Activated T-cell treated with anti-CD3 and anti-CD28 coated beads, Interleukin-2, amount 50 U/mL, for 1 hour (primary cell): ENCODE data around the gene PNPLA6.

Experiments used
- DNase-seq: peaks from one replicate; pipeline ENCODE4 v3.0.0-alpha.2; 2020

The PNPLA6 gene

DNA sequence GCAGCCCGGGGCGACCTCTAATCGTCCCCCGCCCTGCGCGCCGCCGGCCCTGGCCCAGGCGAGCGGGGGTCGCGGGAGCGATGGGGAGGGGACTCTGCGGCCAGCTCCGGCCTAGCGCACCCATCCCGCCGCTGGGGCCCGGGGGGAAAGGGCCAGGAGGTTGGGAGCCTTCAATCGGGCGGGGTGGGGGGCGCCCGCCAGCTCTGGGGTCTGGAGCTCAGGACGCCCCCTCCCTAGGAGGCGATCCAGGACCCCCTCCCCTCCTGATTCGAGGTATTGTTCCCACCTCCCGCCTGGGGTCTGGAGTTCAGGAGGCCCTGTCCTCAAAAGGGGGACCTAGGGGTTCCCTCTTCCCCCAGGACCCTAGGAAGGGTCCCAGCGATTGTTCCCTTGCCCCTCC, 19.2 kb upstream of the PNPLA6 start:
- DNase-seq: no peak

DNA sequence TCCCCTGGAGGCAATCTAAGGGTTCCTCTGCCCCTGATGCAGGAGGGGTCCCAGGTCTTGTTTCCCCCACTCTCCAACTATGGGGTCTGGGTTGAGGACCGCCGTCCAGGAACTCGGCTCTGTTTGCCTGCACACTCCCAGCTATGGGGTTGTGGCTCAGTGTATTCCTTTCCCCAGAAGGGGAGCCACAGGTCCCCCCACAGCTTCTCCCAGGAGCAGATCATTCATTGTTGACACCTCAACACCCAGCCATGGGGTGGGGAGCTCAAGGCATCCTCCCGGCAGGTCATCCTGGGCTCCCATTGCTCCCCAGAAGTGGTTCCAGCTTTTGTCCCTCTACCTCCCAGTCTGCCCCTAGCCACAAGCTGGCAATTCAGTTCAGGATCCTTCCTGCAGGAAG, 18.6 kb upstream of the PNPLA6 start:
- no peak for DNase-seq

DNA sequence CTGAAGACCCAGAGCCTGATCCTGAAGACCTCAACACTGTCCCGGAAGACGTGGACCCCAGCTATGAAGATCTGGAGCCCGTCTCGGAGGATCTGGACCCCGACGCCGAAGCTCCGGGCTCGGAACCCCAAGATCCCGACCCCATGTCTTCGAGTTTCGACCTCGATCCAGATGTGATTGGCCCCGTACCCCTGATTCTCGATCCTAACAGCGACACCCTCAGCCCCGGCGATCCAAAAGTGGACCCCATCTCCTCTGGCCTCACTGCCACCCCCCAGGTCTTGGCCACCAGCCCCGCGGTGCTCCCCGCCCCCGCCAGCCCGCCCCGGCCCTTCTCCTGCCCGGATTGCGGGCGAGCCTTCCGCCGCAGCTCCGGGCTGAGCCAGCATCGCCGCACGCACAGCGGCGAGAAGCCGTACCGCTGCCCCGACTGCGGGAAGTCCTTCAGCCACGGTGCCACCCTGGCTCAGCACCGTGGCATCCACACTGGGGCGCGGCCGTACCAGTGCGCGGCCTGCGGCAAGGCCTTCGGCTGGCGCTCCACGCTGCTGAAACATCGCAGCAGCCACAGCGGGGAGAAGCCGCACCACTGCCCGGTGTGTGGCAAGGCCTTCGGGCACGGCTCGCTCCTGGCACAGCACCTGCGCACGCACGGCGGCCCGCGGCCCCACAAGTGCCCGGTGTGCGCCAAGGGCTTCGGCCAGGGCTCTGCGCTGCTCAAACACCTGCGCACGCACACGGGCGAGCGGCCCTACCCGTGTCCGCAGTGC, 16.0 kb upstream of the PNPLA6 start:
- no peak for DNase-seq

- no peak for DNase-seq
These were observed 15.1 kb upstream of the PNPLA6 start for GRCh38 chr19:7520131-7521051.

DNA sequence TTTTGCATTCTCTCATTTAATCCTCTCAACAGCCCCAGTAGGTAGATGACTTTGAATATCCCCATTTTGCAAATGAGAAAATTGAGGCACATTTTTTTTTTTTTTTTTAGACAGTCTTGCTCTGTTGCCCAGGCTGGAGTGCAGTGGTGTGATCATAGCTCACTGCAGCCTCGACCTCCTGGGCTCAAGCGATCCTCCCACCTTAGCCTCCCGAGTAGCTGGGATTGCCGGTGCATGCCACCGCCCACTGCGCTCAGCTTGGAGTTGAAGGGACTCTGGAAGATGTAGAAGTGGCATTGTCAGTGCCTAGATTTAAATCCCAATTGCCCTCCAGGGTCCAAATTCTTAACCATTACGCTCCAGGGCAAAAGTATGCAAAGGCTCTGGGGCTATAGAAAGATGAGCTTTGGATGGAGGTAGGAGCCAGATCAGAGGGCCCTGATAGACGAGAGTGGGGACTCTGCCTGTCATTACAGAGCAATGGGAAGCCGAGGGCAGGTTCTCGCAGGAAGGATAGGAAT, 13.9 kb upstream of the PNPLA6 start:
- no peak for DNase-seq

DNA sequence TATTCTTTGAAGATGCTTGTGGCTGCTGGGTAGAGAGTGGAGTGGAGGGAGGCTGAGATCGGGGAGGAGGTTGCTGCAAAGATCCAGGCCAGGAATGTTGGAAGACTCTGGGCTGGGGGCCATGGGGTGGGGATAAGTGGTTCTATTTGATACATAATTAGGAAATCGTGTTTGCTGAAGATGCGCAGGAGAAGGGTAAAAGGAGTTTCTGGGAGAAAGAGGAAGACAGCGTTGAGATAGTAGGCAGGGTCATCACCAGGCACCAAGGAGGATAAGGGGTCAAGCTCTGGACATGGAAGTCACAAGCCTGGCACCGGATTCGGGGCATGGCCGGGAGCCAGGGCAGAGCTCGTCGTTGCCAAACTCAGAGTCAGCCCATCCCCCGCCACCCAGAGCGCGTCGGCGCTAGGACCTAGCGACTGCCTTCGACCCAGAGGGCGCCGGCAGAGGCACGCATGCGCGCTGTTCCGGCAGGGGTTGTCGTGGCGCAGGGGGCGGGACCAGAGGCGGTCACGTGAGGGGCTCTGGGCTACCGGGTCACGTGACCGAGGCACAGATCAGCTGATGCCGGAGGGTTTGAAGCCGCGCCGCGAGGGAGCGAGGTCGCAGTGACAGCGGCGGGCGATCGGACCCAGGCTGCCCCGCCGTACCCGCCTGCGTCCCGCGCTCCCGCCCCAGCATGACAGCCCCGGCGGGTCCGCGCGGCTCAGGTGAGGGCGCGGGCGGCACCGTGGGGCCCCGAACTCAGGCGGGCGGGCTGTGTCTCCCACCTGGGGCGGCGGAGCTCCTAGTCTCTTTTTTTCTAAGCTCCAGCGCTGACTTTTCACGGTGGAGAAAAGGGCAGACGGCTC, 13.2 kb upstream of the PNPLA6 start, which contains the start of gene MCOLN1:
TSS of gene MCOLN1 (plus strand) at position 553 of the 851 bp plus-strand sequence. CDS start at position 680, 127 bp downstream.
- DNase-seq: peak; percentile 99

GRCh38 chr19:7522923-7523667, 12.4 kb upstream of the PNPLA6 start:
- DNase-seq: no peak

- no peak for DNase-seq
These were observed 11.0 kb upstream of the PNPLA6 start for GRCh38 chr19:7524523-7524922.

DNA sequence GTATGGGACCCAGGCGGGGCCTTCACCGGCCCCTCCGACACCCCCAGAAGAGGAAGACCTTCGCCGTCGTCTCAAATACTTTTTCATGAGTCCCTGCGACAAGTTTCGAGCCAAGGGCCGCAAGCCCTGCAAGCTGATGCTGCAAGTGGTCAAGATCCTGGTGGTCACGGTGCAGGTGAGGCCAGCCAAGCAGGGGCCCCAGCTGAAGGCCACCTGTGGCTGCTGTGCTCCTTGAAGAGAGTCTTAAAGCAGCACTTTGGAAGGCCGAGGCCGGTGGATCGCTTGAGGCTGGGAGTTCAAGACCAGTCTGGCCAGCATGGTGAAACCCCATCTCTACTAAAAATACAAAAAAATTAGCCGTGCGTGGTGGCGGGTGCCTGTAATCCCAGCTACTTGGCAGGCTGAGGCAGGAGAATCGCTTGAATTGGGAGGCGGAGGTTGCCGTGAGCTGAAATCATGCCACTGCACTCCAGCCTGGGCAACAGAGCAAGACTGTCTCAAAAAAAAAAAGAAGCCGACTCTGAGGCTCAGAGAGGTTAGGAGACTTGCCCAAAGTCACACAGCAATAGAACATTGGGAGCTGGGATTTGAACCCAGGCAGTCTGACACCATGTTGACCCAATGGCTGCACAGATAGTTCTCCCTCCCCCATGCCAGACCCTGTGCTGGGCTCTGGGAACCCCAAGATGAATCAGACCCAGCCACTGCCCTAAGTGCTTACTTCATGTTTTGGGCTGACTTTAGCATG, 10.4 kb upstream of the PNPLA6 start:
- DNase-seq: no peak

- no peak for DNase-seq
These were observed 9.2 kb upstream of the PNPLA6 start for GRCh38 chr19:7526059-7526929.

DNA sequence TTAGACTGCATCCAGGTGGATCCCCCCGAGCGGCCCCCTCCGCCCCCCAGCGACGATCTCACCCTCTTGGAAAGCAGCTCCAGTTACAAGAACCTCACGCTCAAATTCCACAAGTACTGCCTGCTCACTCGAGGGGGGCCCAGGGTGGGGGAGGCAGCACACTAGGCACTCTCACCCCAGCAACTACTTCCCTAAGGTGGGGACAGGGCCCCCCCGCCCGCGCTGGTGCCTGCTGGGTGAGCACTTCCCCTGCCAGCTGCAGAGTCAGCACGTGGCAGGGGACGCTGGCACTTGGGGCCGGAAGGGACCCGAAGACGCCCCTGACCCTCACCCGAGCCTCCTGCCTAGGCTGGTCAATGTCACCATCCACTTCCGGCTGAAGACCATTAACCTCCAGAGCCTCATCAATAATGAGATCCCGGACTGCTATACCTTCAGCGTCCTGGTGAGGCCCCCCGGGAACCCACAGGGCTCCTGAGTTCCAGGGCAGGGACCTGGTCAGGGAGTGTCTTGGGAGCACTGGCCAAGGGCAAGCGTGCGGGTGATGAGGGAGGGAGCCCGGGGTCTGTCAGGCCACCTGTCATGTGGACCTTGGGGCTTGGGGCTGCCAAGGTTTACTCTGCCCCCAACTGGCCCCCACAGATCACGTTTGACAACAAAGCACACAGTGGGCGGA, 7.9 kb upstream of the PNPLA6 start:
- no peak for DNase-seq

DNA sequence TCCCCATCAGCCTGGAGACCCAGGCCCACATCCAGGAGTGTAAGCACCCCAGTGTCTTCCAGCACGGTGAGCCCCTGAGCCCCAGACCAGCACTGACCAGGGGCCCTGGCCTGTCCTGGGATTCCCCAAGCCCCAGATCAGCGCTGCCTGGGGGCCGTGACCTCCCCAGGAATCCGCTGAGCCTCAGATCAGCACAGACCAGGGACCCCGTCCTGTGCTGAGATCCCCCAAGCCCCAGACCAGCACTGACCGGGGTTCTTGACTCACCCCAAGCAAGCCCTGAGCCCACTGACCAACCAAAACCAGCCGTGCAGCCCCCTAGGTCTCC, 7.4 kb upstream of the PNPLA6 start:
- DNase-seq: no peak

- DNase-seq: no peak
These were observed 6.8 kb upstream of the PNPLA6 start for GRCh38 chr19:7528522-7529245.

GRCh38 chr19:7529246-7529600, 6.3 kb upstream of the PNPLA6 start:
- no peak for DNase-seq

DNA sequence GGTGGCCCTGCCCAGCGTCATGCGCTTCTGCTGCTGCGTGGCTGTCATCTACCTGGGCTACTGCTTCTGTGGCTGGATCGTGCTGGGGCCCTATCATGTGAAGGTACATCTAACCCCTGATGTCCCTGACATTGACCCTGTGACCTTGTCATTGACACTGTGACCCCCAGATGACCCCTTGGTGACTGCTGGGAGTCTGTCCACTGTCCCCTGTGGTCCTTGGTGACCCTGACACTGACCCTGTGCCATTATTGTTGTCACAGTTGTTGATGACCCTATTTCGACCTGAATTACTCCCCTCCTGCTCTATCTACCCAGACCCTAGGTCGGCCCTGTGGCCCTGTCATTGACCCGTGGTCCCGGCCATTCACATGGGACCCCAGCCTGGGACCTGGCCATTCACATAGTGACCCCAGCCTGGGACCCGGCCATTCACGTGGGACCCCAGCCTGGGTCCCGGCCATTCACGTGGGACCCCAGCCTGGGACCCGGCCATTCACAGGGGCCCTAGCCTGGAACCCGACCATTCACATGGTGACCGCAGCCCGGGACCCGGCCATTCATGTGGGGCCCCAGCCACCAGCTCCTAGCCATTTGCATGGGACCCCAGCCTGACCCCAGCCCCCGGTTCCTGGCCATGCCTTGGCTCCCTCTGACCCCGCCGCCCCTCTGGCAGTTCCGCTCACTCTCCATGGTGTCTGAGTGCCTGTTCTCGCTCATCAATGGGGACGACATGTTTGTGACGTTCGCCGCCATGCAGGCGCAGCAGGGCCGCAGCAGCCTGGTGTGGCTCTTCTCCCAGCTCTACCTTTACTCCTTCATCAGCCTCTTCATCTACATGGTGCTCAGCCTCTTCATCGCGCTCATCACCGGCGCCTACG, 5.7 kb upstream of the PNPLA6 start:
- no peak for DNase-seq

GRCh38 chr19:7533281-7533885, 2.1 kb upstream of the PNPLA6 start:
- DNase-seq: no peak

DNA sequence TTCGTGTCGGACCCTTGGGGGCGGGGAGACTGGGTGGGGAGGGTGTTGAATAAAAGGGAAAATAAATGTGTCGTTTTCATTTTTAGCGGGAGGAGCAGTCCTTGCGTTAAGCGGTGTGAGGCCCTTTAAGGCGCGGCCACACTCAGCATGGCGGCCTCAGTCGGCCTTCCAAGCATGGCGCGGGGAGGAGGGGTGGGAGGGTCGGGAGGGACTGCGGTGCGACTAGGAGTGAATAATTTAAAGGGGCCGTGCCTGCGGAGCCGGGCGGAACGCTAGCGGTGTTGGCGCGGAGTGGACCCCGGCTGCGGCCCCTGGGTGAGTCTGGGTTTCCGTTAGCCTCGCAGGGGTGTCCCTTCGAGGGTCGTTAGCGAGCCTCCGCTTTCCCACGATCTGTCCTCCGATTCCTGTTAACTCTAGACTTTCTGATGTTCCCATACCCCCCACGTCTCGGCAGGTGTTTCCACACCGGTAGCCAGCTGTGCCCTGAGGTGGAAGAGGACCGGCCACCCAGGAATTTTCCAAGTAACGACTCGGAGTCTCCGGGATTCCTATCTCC, 1.5 kb upstream of the PNPLA6 start:
- DNase-seq: peak; percentile 83
